Endothelial cell of umbilical vein (primary cell): ENCODE measurements around the gene EFEMP1. TPM values are rescaled to one million over a fixed set of nuclear protein-coding genes. Genes with fewer than 3 reads are reported as not detected.

Experiments used
- BruUV-seq: library from RNA; stranded (reverse); fragments of 400-500 nt; replicated peaks from 2 replicates; lab custom pipeline; 2021; lab: Mats Ljungman, UMichigan
- CTCF ChIA-PET: fragments of 300-600, 350-600 bp; sonication (Branson Sonifier 250); formaldehyde crosslinking; loops from one replicate; lab custom pipeline; 2021; ENCODE audit warnings: antibody characterized with exemption, inconsistent platforms; lab: Charles Lee
- POLR2A ChIA-PET: fragments of 300-600, 350-600 bp; sonication (Branson Sonifier 250); formaldehyde crosslinking; loops from one replicate; lab custom pipeline; 2021; ENCODE audit warnings: antibody characterized with exemption, inconsistent platforms; lab: Charles Lee
- DNase-seq: peaks from one replicate; pipeline ENCODE4 v3.0.0-alpha.2; 2011; ENCODE audit warnings: low read depth, low spot score
- FAIRE-seq: peaks from 2 replicates; lab custom pipeline; 2011; peaks lifted over from hg19 to GRCh38; lab: Jason Lieb, UNC
- H2AFZ ChIP-seq: 2 replicates; pipeline ENCODE4 v1.6.0; 2012; ENCODE audit warnings: low read depth, low read length, control low read depth, inconsistent platforms
- H3K27ac ChIP-seq: 2 replicates; pipeline ENCODE4 v1.5.1; 2011; ENCODE audit warnings: low read depth, mild to moderate bottlenecking, control low read depth, low read length, moderate library complexity; ENCODE audit not compliant: insufficient read depth
- H3K27me3 ChIP-seq, 2 experiments: 2 replicates each; pipeline versions ENCODE4 v1.6.0 to v1.6.1; 2011; ENCODE audit warnings: low read length in 2 of 2, mixed read lengths in 1 of 2; ENCODE audit not compliant: control insufficient read depth in 2 of 2, insufficient read depth in 2 of 2
- H3K36me3 ChIP-seq, 2 experiments: 2 replicates in 1 of 2; 3 replicates in 1 of 2; pipeline ENCODE4 v1.5.1; 2011; ENCODE audit warnings: low read length in 2 of 2, mild to moderate bottlenecking in 1 of 2, moderate library complexity in 1 of 2; ENCODE audit not compliant: control insufficient read depth in 2 of 2, insufficient read depth in 2 of 2; ENCODE audit errors: extremely low read depth in 1 of 2
- H3K4me1 ChIP-seq: 3 replicates; pipeline ENCODE4 v1.5.1; 2011; ENCODE audit warnings: mild to moderate bottlenecking, low read length; ENCODE audit not compliant: control insufficient read depth, insufficient read depth; ENCODE audit errors: extremely low read depth
- H3K4me2 ChIP-seq: 2 replicates; pipeline ENCODE4 v1.6.1; 2011; ENCODE audit warnings: low read length, control low read depth, mixed read lengths; ENCODE audit not compliant: insufficient read depth
- H3K4me3 ChIP-seq, 3 experiments: fragments of 200-600 bp in 1 of 3; sonication (generic), shearing (Covaris generic) in 1 of 3; replicated peaks in 1 of 3; 2 replicates each; pipeline ENCODE4 v1.5.1; 2011 to 2016; ENCODE audit warnings: control low read depth in 3 of 3, low read length in 3 of 3, mild to moderate bottlenecking in 2 of 3, inconsistent platforms in 1 of 3, low read depth in 1 of 3, moderate library complexity in 1 of 3; ENCODE audit not compliant: insufficient read depth in 1 of 3
- H3K79me2 ChIP-seq: 2 replicates; pipeline ENCODE4 v1.6.0; 2012; ENCODE audit warnings: low read length, inconsistent platforms; ENCODE audit not compliant: control insufficient read depth, insufficient read depth
- H3K9ac ChIP-seq: replicated peaks from 2 replicates; pipeline ENCODE3; 2011; ENCODE audit warnings: low read length, control low read depth; ENCODE audit not compliant: insufficient read depth; ENCODE audit errors: extremely low read depth
- H3K9me1 ChIP-seq: replicated peaks from 3 replicates; pipeline ENCODE4 v1.6.0; 2011; ENCODE audit warnings: mild to moderate bottlenecking, low read length; ENCODE audit not compliant: control insufficient read depth, insufficient read depth; ENCODE audit errors: extremely low read depth
- H3K9me3 ChIP-seq: replicated peaks from 2 replicates; pipeline ENCODE4 v1.5.1; 2012; ENCODE audit warnings: low read length, inconsistent platforms; ENCODE audit not compliant: control insufficient read depth, insufficient read depth
- H4K20me1 ChIP-seq: replicated peaks from 2 replicates; pipeline ENCODE3; 2011; ENCODE audit warnings: mild to moderate bottlenecking, low read length; ENCODE audit not compliant: control insufficient read depth, insufficient read depth; ENCODE audit errors: extremely low read depth
- CTCF ChIP-seq, 2 donors: IDR thresholded peaks; 1 replicate in 1 of 2; 2 replicates in 1 of 2; pipeline ENCODE4 v1.5.1; 2011; ENCODE audit warnings: low read length in 2 of 2, mild to moderate bottlenecking in 2 of 2, moderate library complexity in 2 of 2, control low read depth in 1 of 2, inconsistent platforms in 1 of 2, low read depth in 1 of 2; ENCODE audit not compliant: insufficient read depth in 1 of 2; ENCODE audit errors: extremely low read depth in 1 of 2
- EZH2 ChIP-seq: IDR thresholded peaks from 2 replicates; pipeline ENCODE4 v1.6.1; 2012; ENCODE audit warnings: borderline replicate concordance, low read depth, mild to moderate bottlenecking, moderate library complexity, low read length, inconsistent platforms; ENCODE audit not compliant: severe bottlenecking
- FOS ChIP-seq: IDR thresholded peaks from 2 replicates; pipeline ENCODE4 v1.6.1; 2011; ENCODE audit warnings: mild to moderate bottlenecking, low read length, moderate library complexity, borderline replicate concordance; ENCODE audit not compliant: insufficient read depth
- GATA2 ChIP-seq: IDR thresholded peaks from 2 replicates; pipeline ENCODE4 v1.7.0; 2011; ENCODE audit warnings: low read depth, mild to moderate bottlenecking, moderate library complexity, mixed read lengths, low read length; ENCODE audit not compliant: insufficient read length, insufficient read depth
- JUN ChIP-seq: IDR thresholded peaks from 2 replicates; pipeline ENCODE4 v1.6.1; 2011; ENCODE audit warnings: borderline replicate concordance, low read depth; ENCODE audit not compliant: insufficient read length, insufficient read depth
- MYC ChIP-seq: IDR thresholded peaks from one replicate; pipeline ENCODE4 v1.6.1; 2011; ENCODE audit warnings: mild to moderate bottlenecking, low read depth, low read length
- POLR2A ChIP-seq: IDR thresholded peaks from 2 replicates; pipeline ENCODE4 v1.6.1; 2012; ENCODE audit warnings: low read depth, mild to moderate bottlenecking, control low read depth, low read length
- POLR2AphosphoS5 ChIP-seq: IDR thresholded peaks from 2 replicates; pipeline ENCODE4 v1.6.1; 2012; ENCODE audit warnings: low read depth, mild to moderate bottlenecking, control low read depth, low read length, moderate library complexity; ENCODE audit not compliant: insufficient read depth
- dilution Hi-C: fragments of 300-500 bp; cut with MboI; formaldehyde crosslinking; loops from one replicate; pipeline ENCODE4 v1.15.0; 2019; ENCODE audit warnings: low sequenced_read_pairs; ENCODE audit not compliant: extremely low pct_ligation_motif_present
- intact Hi-C: fragments of 100-400 bp; cut with micrococcal nuclease; formaldehyde crosslinking; loops from one replicate; pipeline ENCODE4 v1.10.0; 2022
- polyA plus RNA-seq, 4 experiments: library from polyadenylated mRNA; depleted of rRNA in 3 of 4; stranded (reverse) in 3 of 4; unstranded in 1 of 4; fragments of >200 nt; gene quantifications; 2 replicates each; pipeline versions ENCODE4 v1.2.1 to v1.2.3, GENCODE V29; 2011 to 2012; ENCODE audit warnings: missing spikeins in 1 of 4
- total RNA-seq: library from RNA; stranded (reverse); gene quantifications from 2 replicates; pipeline ENCODE4 v1.2.3, GENCODE V29; 2021
- TF ChIP-seq, protein P1 (sequence below): IDR thresholded peaks from 2 replicates; pipeline ENCODE4 v1.6.1; 2011; ENCODE audit not compliant: insufficient read depth, insufficient read length

EFEMP1 gene
- total and polyA plus RNA-seq, 2 donors (not counting 3 experiments of a cell fraction or from before 2014, with no cell fraction given) = 2,981 to 11,813 TPM

- POLR2A ChIA-PET = no interaction called here
- Histone ChIP-seq H3K4me2 (no peak overlapping the region), H3K79me2 (no peaks in the 10 kb centered on the region), H4K20me1 (no peaks in the 10 kb centered on the region), H3K27ac (no peak overlapping the region), H3K27me3 (no peaks in the 10 kb centered on the region), H3K9me3 (no peaks in the 10 kb centered on the region), H3K36me3 (no peaks in the 10 kb centered on the region), H3K9ac (no peak overlapping the region), H3K4me1 (no peaks in the 10 kb centered on the region), H3K4me3 (no peak overlapping the region), H2AFZ (no peak overlapping the region), H3K9me1 (no peaks in the 10 kb centered on the region)
- no TSS peak for BruUV-seq
- intact Hi-C loops = no loop called here
- CTCF ChIA-PET = interaction anchor here (1.2 kb wide), 1 partner anchor 13 kb away, joined by 3 read pairs; no protein-coding TSS in a partner anchor
- TF ChIP-seq, protein P1, sequence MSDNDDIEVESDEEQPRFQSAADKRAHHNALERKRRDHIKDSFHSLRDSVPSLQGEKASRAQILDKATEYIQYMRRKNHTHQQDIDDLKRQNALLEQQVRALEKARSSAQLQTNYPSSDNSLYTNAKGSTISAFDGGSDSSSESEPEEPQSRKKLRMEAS = no peak
- TF ChIP-seq MYC (no peak), EZH2 (no peak), CTCF (IDR thresholded peaks at IDR 0.05; ENCODE audit: extremely low read depth in 1 of 2, insufficient read depth in 1 of 2, low read depth in 1 of 2, low read length in 2 of 2) (no peak), FOS (no peak), JUN (no peak), POLR2AphosphoS5 (no peak), GATA2 (no peak), POLR2A (no peak)
- dilution Hi-C loops = no loop called here
- FAIRE-seq (no peak), DNase-seq (no peak)
Measured at GRCh38 chr2:55949613-55950012, 26.0 kb upstream of the EFEMP1 start.
